ENCODE results near the gene VAV3.

The VAV3 gene

DNA sequence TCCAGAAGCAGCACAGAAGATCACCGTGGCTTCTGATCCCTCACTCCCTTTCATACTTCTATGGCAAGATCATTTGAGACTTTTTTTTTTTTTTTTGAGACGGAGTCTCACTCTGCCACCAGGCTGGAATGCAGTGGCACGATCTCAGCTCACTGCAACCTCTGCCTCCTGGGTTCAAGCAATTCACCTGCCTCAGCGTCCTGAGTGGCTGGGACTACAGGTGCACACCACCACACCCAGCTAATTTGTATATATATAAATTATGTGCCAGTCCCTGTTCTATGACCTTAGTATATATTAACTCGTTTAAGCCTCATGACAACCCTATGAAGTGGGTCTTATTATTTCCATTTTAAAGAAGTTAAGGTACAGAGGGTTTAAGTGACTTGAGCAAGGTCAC, 298.5 kb downstream of the VAV3 start:
- no peak for DNase-seq (ENCODE audit: extremely low read depth, low read depth)
- TF ChIP-seq, protein P1, sequence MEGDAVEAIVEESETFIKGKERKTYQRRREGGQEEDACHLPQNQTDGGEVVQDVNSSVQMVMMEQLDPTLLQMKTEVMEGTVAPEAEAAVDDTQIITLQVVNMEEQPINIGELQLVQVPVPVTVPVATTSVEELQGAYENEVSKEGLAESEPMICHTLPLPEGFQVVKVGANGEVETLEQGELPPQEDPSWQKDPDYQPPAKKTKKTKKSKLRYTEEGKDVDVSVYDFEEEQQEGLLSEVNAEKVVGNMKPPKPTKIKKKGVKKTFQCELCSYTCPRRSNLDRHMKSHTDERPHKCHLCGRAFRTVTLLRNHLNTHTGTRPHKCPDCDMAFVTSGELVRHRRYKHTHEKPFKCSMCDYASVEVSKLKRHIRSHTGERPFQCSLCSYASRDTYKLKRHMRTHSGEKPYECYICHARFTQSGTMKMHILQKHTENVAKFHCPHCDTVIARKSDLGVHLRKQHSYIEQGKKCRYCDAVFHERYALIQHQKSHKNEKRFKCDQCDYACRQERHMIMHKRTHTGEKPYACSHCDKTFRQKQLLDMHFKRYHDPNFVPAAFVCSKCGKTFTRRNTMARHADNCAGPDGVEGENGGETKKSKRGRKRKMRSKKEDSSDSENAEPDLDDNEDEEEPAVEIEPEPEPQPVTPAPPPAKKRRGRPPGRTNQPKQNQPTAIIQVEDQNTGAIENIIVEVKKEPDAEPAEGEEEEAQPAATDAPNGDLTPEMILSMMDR (IDR thresholded peaks at IDR 0.05; ENCODE audit: low read depth, low read length) = no peak

DNA sequence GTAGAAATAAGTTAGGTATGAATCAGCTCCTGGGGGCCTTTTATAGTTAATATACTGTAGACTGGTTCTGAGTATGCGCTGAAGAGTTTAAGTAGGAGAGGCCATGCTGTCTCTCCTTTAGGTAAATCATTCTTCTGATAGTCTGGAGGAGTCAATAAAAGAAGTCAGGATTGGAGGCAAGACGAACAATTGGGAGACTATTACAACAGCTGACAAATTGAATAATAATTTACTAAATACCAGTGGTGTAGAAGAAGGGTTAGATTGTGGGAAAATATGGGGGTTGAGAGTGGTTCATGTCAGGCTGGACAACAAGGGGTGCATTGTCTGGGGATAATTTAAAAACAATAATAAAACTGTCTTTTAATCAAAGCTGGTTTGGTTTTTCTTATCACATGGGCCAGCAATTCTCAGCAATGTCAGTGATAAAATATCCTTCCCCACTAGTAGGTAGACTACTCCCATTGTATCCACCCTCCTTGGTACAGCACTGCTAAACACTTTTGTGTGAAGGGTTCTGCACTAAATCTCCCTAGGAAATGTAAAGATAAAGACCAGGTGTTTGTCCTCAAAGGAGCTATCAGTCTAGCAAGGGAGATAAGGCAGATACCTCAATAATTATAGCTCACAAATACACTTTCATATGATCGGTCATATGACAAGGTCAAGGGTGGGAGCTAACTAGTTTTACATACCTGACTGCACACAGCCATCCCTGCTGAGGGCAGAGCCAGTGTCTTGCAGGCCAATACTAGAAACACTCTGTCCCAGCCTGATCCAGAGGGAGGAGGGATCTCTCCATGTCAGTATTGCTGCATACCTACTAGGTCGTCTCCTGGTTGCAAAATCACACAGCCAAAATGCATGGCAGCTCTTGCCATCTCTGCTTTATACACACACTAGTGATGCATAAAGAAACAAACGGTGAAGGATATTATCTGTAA, 299.7 kb downstream of the VAV3 start:
- TF ChIP-seq, protein P1 (IDR thresholded peaks at IDR 0.05; ENCODE audit: low read depth, low read length) = no peak
- DNase-seq (ENCODE audit: extremely low read depth, low read depth) = no peak

DNA sequence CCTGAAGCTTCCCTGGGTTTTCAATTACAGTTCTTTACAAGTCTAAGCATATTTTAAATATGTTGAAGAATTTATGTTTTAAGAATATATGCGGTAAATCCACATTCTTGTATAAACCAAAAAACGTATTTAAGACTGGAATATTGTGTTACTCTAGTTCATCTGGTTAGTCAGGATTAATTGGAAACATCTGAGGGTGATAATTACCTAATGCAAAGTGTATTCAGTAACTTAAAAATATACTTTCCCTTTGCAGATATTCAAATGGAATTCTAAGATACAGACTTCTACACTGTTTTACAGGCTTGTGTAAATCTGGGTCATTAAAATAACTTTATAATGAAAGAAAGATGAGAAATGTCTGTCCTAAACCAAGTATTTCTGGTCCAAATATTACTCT, 302.0 kb downstream of the VAV3 start:
- TF ChIP-seq, protein P1 (IDR thresholded peaks at IDR 0.05; ENCODE audit: low read depth, low read length) = no peak
- no peak for DNase-seq (ENCODE audit: extremely low read depth, low read depth)

- TF ChIP-seq, protein P1 (IDR thresholded peaks at IDR 0.05; ENCODE audit: low read depth, low read length) = no peak
- no peak for DNase-seq (ENCODE audit: extremely low read depth, low read depth)
Measured at GRCh38 chr1:107661158-107661557, 303.8 kb downstream of the VAV3 start.

DNA sequence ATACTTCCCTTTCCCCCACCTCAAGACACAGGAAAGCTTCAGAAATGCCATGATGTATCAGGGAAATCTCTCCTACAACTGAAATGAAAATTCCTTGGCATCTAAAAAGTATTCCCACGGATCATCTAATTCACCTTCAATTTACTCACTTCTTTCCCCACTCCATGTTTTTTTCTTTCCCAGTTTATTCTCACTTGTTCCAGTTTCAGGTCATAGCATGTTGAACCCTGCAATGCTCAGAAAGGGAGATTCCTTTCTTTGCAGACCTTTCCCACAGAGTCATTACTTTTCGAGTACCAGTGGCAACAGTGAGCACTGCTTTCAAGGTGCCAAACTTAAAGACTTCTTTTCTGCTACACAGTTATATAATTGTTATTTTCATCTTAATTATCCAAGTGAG, 305.0 kb downstream of the VAV3 start:
- DNase-seq (ENCODE audit: extremely low read depth, low read depth) = no peak
- TF ChIP-seq, protein P1 (IDR thresholded peaks at IDR 0.05; ENCODE audit: low read depth, low read length) = no peak

GRCh38 chr1:107657356-107657755, 307.6 kb downstream of the VAV3 start:
- TF ChIP-seq, protein P1 (IDR thresholded peaks at IDR 0.05; ENCODE audit: low read depth, low read length) = no peak
- no peak for DNase-seq (ENCODE audit: extremely low read depth, low read depth)

- TF ChIP-seq, protein P1 (IDR thresholded peaks at IDR 0.05; ENCODE audit: low read depth, low read length) = no peak
- DNase-seq (ENCODE audit: extremely low read depth, low read depth) = no peak
Measured at GRCh38 chr1:107653765-107654164, 311.2 kb downstream of the VAV3 start.
